Left cardiac atrium (tissue), 4 donors: ENCODE measurements around the gene UIMC1. TPM values are rescaled to one million over a fixed set of nuclear protein-coding genes. Genes with fewer than 3 reads are reported as not detected.
"Not testable (repeated sequence)": the region's sequence is repeated elsewhere in the genome, so short reads cannot be mapped to it uniquely, and the experiment has no call there.

Experiments
- ATAC-seq, 2 donors: fragments of 200-7000 bp; cut with Tn5 transposase; one replicate each; pipeline ENCODE4 v1.9.1; 2020; ENCODE audit warnings: mild to moderate bottlenecking in 2 of 2, moderate library complexity in 2 of 2
- DNase-seq: peaks from one replicate; pipeline ENCODE4 v3.0.0-alpha.2; 2020
- intact Hi-C, 2 donors: fragments of 100-400 bp; cut with DNase I; formaldehyde crosslinking; loops; one replicate each; pipeline versions ENCODE4 v1.14.1 to v1.15.1; 2022 to 2023
- total RNA-seq, 2 donors: library from RNA; stranded (reverse); fragmentation: NEBNext Ultra II Directional; extraction: Animal tissue kit (Norgen Biotek cat#: 25700); gene quantifications; one replicate each; pipeline ENCODE4 v1.2.1, GENCODE V29; 2021
- donor health status: DM: no; HTN: yes; CAD: no.
- donor health status: DM: no; HTN: yes; CAD: no; lungs with severe emphysema.
- donor health status: DM: yes; HTN: yes; CAD: no.
- donor health status: Dilated cardiomyopathy.

The UIMC1 gene
- total RNA-seq, 2 donors from 2014 or later = 25.4 to 32.1 TPM

- ATAC-seq = no peak
- intact Hi-C loops = no loop called here
These were observed 128.1 kb downstream of the UIMC1 start for GRCh38 chr5:176878463-176878862.

GRCh38 chr5:176877793-176878331, 128.7 kb downstream of the UIMC1 start:
- intact Hi-C loops = no loop called here
- no peak for DNase-seq
- ATAC-seq = no peak

More at GRCh38 chr5:176878463-176878862, 128.1 kb downstream of the UIMC1 start:
- no peak for DNase-seq

DNA sequence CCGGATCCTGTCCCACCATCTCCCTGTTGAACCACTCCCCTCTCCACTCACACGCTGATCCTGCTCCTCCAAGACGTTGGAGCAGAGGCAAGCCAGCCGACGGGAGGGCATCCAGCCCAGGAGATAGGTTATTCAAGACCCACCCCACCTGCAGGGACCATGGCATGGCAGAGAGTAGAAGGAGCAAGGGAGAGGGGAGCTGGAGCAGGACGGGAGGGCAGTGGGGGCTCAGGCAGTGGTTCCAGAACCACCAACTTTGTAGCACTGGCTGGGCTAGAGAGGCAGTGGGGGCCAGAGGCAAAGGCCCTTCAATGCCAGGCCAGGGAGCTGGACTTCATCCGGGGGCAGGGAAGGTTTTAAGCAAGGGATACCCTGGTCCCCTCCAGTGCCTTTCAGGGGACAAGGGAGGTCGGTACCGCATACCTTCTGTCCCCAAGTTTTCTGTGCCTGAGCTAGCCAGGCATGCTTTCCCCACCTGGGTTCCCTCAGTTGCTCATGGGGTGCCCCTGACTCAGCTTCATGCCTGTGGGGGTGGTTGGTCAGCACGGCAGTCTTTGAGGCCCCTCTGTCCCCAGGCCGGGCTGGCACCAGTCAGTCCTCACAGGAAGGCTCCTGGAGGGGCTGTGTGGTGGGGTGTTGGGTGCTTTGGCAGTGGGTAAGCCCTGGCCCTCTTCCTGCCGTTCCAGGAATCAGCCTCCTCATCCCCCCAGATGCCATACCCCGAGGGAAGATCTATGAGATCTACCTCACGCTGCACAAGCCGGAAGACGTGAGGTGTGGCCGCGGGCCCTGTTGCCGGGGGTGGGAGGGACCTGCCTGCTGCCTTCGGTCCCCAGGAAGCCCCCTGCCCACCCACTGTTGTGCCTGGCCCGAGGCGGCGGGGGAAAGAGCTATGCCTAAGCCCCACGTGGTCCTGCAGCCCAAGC, 129.8 kb downstream of the UIMC1 start:
- ATAC-seq (no peak), DNase-seq (no peak)
- intact Hi-C loops = no loop called here

GRCh38 chr5:176875783-176876505, 130.6 kb downstream of the UIMC1 start:
- no peak for ATAC-seq
- DNase-seq = no peak
- intact Hi-C loops = no loop called here

DNA sequence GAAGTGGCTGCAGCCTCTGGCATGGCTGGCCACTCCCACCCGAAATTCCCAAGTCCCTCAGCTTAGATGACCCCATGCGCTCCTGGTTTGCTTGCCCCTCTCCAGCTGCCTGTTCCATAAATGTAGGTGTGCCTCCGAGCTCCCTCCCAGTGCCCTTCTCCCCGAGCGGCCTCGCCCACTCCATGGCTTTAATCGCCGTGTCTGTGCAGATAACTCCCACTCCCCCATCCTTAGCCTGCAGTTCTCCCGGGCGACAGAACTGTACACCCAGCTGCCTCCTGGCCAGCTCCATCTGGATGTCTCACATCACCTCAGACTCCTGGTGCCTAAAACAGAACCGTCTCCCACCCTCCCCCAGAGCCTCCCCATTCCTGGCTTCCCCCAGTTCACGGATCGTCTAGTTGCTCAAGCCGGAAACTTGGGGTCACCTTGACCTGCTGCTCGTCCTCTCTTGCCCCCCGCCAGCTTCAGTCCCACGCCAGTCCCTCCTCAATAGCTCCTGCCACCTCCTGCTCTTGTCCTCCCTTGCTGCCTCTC, 131.5 kb downstream of the UIMC1 start:
- ATAC-seq = no peak
- DNase-seq = no peak
- intact Hi-C loops = no loop called here

- no peak for DNase-seq
- intact Hi-C loops = no loop called here
- no peak for ATAC-seq
These were observed 132.3 kb downstream of the UIMC1 start for GRCh38 chr5:176874198-176874780.

- ATAC-seq = no peak
- intact Hi-C loops = no loop called here
- DNase-seq = no peak
These were observed 132.9 kb downstream of the UIMC1 start for GRCh38 chr5:176873541-176874172.

- intact Hi-C loops, ATAC-seq, DNase-seq: not testable (repeated sequence)
These were observed 133.6 kb downstream of the UIMC1 start for GRCh38 chr5:176873011-176873410.

GRCh38 chr5:176872586-176872985, 134.0 kb downstream of the UIMC1 start:
- DNase-seq, ATAC-seq, intact Hi-C loops: not testable (repeated sequence)

DNA sequence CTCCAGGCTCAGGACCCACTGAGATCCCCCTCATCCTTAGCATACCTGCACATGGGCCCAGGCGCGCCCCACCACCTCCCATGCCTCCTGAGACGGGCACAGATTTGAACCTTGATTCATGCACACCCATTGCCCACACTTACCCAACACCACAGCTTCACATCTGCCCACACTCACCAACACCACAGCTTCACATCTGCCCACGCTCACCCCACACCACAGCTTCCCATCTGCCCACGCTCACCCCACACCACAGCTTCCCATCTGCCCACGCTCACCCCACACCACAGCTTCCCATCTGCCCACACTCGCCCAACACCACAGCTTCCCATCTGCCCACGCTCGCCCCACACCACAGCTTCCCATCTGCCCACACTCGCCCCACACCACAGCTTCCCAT, 135.9 kb downstream of the UIMC1 start:
- DNase-seq, intact Hi-C loops, ATAC-seq: not testable (repeated sequence)

GRCh38 chr5:176870110-176870591, 136.4 kb downstream of the UIMC1 start:
- intact Hi-C loops = no loop called here
- peak; percentile 46 for DNase-seq
- peak in 1 of 2 donors; percentile 47 for ATAC-seq

DNA sequence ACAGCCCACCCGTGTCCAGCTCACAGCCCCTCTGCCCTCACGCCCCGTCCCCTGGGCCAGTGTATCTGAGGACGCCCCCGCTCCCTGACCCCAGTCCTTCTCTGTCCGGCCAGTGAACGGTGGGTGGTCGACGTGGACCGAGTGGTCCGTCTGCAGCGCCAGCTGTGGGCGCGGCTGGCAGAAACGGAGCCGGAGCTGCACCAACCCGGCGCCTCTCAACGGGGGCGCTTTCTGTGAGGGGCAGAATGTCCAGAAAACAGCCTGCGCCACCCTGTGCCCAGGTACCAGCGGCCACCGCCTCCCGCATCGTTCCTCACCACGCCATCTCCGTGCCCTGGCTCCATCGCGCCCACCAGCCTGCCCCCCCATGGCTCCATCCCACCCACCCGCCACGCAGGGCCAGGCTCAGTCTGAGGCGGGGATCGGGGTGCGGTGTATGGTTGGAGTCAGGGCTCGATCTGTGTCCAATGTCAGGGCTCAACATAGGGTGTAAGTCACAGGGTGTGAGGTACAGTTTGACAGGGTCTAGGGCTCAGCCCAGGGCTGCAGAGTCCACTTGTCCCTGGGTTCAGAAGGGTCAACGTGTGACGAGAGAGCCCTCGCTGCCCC, 137.0 kb downstream of the UIMC1 start:
- DNase-seq (no peak), ATAC-seq (no peak)
- intact Hi-C loops = no loop called here

DNA sequence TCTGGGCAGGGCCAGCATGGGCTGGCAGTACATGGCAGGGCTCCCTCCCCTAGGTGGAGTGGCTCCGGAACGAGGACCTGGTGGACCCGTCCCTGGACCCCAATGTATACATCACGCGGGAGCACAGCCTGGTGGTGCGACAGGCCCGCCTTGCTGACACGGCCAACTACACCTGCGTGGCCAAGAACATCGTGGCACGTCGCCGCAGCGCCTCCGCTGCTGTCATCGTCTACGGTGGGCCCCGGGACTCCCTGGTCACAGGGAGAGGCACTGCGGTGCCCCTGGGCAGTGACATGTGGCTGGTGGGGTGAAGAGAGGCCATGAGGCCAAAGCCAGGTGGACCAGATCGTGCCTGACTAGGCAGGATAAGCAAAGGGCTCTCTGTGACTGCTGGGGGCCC, 137.8 kb downstream of the UIMC1 start:
- DNase-seq (no peak), ATAC-seq (no peak)
- intact Hi-C loops = no loop called here

GRCh38 chr5:176868126-176868525, 138.5 kb downstream of the UIMC1 start:
- intact Hi-C loops = no loop called here
- ATAC-seq (no peak), DNase-seq (no peak)

DNA sequence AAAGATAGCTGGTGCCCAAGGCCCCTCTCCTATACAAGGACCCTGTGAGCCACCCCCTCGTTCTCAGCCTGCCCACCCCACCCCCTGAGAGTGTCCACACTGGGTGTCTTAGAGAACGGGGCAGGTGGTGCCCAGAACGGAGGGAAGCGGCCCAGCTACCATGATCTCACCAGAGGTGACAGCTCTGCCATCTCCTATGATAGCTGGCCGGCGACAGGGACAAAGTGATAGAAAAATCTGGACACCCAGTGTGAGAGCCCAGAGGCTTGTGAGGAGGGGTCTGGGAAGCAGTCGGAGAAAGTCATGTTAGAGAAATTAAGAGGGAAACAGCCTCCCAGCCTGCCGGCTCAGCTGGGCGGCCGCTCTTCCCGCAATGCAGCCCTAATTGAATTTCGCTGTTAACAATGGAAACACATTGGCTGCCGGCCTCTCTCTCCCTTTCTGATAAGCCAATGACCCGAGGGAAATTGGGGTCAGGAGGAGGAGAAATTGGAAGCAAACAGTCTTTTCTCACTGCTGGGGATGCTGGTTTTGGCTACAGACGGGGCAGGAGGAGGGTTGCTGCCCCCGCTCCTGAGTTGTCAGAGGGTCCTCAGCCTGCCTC, 139.8 kb downstream of the UIMC1 start:
- DNase-seq (no peak), ATAC-seq (no peak)
- intact Hi-C loops = no loop called here

- intact Hi-C loops = no loop called here
- ATAC-seq = no peak
- DNase-seq = no peak
These were observed 140.6 kb downstream of the UIMC1 start for GRCh38 chr5:176865964-176866363.

DNA sequence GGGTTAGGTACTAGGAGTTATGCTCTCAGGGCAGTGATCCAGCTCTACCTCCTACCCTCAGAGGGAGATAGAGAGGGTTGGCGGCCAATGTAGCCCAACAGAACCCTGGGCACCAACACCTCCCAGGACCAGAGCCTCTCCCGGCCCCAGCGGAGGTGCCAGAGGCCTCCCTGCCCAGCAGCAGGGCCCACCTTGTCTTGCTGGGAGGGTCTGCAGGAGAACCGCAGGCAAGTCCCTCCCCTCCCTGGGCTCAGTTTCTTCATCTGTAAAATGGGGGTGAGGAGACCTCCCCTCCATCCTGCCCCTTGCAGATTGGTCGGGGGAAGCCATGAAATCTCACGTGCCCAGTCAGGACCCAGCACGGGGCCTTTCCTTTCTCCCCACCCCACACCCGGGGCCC, 141.8 kb downstream of the UIMC1 start:
- ATAC-seq (no peak), DNase-seq (no peak)
- intact Hi-C loops = no loop called here

- intact Hi-C loops = no loop called here
- ATAC-seq = no peak
- DNase-seq = no peak
These were observed 142.8 kb downstream of the UIMC1 start for GRCh38 chr5:176863765-176864098.
